ENCODE measurements around the gene FAH.

FAH gene

GRCh38 chr15:80202016-80202315 lies 49.2 kb downstream of the FAH start:
- DNase-seq: no peak

GRCh38 chr15:80202641-80203360 lies 50.0 kb downstream of the FAH start:
- no peak for DNase-seq

GRCh38 chr15:80203361-80203885 lies 50.6 kb downstream of the FAH start:
- no peak for DNase-seq

GRCh38 chr15:80204231-80204630 lies 51.4 kb downstream of the FAH start:
- no peak for DNase-seq

GRCh38 chr15:80207887-80208286 lies 55.1 kb downstream of the FAH start:
- no peak for DNase-seq

GRCh38 chr15:80208758-80209734 lies 56.2 kb downstream of the FAH start:
- no peak for DNase-seq

- DNase-seq: no peak
Observed at GRCh38 chr15:80210611-80211573, 58.1 kb downstream of the FAH start.

- no peak for DNase-seq
Observed at GRCh38 chr15:80211976-80212375, 59.2 kb downstream of the FAH start.

GRCh38 chr15:80214910-80215309 lies 62.1 kb downstream of the FAH start:
- no peak for DNase-seq

- DNase-seq: no peak
Observed at GRCh38 chr15:80216141-80216540, 63.3 kb downstream of the FAH start.

- no peak for DNase-seq
Observed at GRCh38 chr15:80216911-80217310, 64.1 kb downstream of the FAH start.

GRCh38 chr15:80217327-80217900 lies 64.6 kb downstream of the FAH start:
- DNase-seq: no peak

- no peak for DNase-seq
Observed at GRCh38 chr15:80219955-80220354, 67.2 kb downstream of the FAH start.

GRCh38 chr15:80228959-80229610 lies 76.3 kb downstream of the FAH start:
- DNase-seq: no peak

GRCh38 chr15:80231371-80231770 lies 78.6 kb downstream of the FAH start:
- no peak for DNase-seq

- DNase-seq: no peak
Observed at GRCh38 chr15:80233581-80233980, 80.8 kb downstream of the FAH start.

- no peak for DNase-seq
Observed at GRCh38 chr15:80234883-80235282, 82.1 kb downstream of the FAH start.

Measured in right hindlimb (tissue), 1 donor.